ENCODE results near the gene DNAJC7. TPM values are rescaled to one million over a fixed set of nuclear protein-coding genes. Genes with fewer than 3 reads are reported as not detected.

DNAJC7 gene
- total RNA-seq, 2 donors from 2014 or later, result 57.5 to 73.9 TPM

- ATAC-seq (no peak), DNase-seq (no peak)
- intact Hi-C loops (cut with DNase I), result no loop called here
Measured at GRCh38 chr17:41989702-41990419, 27.4 kb downstream of the DNAJC7 start.

- no peak for ATAC-seq
- intact Hi-C loops (cut with DNase I), result no loop called here
- no peak for DNase-seq
Measured at GRCh38 chr17:41988418-41988817, 28.8 kb downstream of the DNAJC7 start.

- intact Hi-C loops (cut with DNase I), result no loop called here
- ATAC-seq (no peak), DNase-seq (no peak)
Measured at GRCh38 chr17:41987642-41988041, 29.6 kb downstream of the DNAJC7 start.

GRCh38 chr17:41986634-41987033 lies 30.6 kb downstream of the DNAJC7 start:
- ATAC-seq (no peak), DNase-seq (no peak)
- intact Hi-C loops (cut with DNase I), result no loop called here

GRCh38 chr17:41985919-41986318 lies 31.3 kb downstream of the DNAJC7 start:
- intact Hi-C loops (cut with DNase I), result no loop called here
- ATAC-seq (no peak), DNase-seq (no peak)

GRCh38 chr17:41984454-41984853 lies 32.8 kb downstream of the DNAJC7 start:
- ATAC-seq (peak; percentile 53 to 69), DNase-seq (no peak)
- intact Hi-C loops (cut with DNase I), result no loop called here

GRCh38 chr17:41982026-41982760 lies 35.0 kb downstream of the DNAJC7 start:
- ATAC-seq, result no peak
- no peak for DNase-seq
- intact Hi-C loops (cut with DNase I), result no loop called here

GRCh38 chr17:41977991-41978390 lies 39.2 kb downstream of the DNAJC7 start:
- no peak for ATAC-seq
- no peak for DNase-seq
- intact Hi-C loops (cut with DNase I), result no loop called here

GRCh38 chr17:41976142-41976768 lies 41.0 kb downstream of the DNAJC7 start:
- intact Hi-C loops (cut with DNase I), result no loop called here
- peak in 1 of 2 donors; percentile 66 for ATAC-seq
- DNase-seq, result no peak

- ATAC-seq (no peak), DNase-seq (no peak)
- intact Hi-C loops (cut with DNase I), result no loop called here
Measured at GRCh38 chr17:41975099-41976083, 41.8 kb downstream of the DNAJC7 start.

- DNase-seq, result no peak
- intact Hi-C loops (cut with DNase I), result no loop called here
- ATAC-seq, result no peak
Measured at GRCh38 chr17:41974658-41975057, 42.6 kb downstream of the DNAJC7 start.

GRCh38 chr17:41974031-41974430 lies 43.2 kb downstream of the DNAJC7 start:
- ATAC-seq (no peak), DNase-seq (no peak)

GRCh38 chr17:41973408-41973811 lies 43.8 kb downstream of the DNAJC7 start:
- intact Hi-C loops (cut with DNase I), result no loop called here
- DNase-seq, result peak; percentile 23
- peak in 1 of 2 donors; percentile 5 for ATAC-seq

More at GRCh38 chr17:41974031-41974430, 43.2 kb downstream of the DNAJC7 start:
- intact Hi-C loops (cut with DNase I), result no loop called here

- peak; percentile 30 to 45 for ATAC-seq
- intact Hi-C loops (cut with DNase I), result no loop called here
- DNase-seq, result peak; percentile 56
Measured at GRCh38 chr17:41972571-41973407, 44.5 kb downstream of the DNAJC7 start.

- DNase-seq, result no peak
- intact Hi-C loops (cut with DNase I), result no loop called here
- ATAC-seq, result no peak
Measured at GRCh38 chr17:41971721-41972523, 45.3 kb downstream of the DNAJC7 start.

- intact Hi-C loops (cut with DNase I), result no loop called here
- ATAC-seq (no peak), DNase-seq (no peak)
Measured at GRCh38 chr17:41970901-41971331, 46.3 kb downstream of the DNAJC7 start.

GRCh38 chr17:41968676-41969075 lies 48.6 kb downstream of the DNAJC7 start:
- DNase-seq, result no peak

More at GRCh38 chr17:41968676-41969075, 48.6 kb downstream of the DNAJC7 start:
- no peak for ATAC-seq
- intact Hi-C loops (cut with DNase I), result loop anchor here (5.0 to 10.0 kb wide), 2 partner anchors 49 to 56 kb away; partner anchors contain the start of genes DNAJC7 (in 1 of the 2) and NKIRAS2 (in 1 of the 2)

Measured in left cardiac atrium (tissue), 4 donors.